ENCODE data around the gene OAT.

The OAT gene

DNA sequence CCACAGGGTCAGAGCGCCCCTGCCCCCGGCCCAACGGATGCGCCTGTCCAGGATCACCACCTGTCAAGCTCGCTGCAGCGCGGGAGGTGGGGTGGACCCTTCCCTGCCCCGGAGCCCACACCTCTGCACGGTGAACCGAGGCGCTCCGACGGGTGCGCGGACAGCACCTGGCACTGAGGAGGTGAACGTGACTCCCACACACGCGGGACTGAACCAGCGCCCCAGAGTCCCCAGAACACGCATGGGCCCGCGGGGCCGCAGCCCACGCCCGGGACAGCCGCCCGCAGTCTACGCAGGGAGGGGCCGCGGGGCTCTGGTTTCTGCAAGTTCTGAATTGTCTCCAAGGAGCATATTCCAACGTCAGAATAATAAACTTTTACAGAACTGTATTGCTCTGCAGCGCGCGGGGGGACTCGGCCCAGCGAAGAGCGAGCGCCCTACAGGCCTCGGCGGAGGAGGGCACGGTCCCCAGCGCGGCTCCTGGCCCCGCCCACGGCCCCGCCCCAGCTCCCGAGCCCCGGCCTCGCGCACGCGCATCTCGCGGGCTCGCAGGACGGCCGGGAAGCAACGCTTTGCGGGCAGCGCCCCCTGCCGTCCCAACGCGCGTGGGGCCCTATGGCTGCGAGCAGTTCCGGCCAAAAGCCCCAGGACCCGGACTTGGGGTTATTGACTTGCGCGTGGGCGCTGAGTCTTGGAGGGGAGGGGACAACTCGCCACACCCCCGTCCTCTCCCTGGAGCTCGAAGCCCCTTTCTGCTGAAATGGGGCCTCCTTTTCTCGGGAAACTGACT is 29.7 kb downstream of the OAT start:
- no CpG with 5 or more reads among the region's 74 CpGs for WGBS, 2 donors (ENCODE audit: extremely low coverage in 2 of 2, insufficient read length in 2 of 2, insufficient replicate concordance in 1 of 2)

DNA sequence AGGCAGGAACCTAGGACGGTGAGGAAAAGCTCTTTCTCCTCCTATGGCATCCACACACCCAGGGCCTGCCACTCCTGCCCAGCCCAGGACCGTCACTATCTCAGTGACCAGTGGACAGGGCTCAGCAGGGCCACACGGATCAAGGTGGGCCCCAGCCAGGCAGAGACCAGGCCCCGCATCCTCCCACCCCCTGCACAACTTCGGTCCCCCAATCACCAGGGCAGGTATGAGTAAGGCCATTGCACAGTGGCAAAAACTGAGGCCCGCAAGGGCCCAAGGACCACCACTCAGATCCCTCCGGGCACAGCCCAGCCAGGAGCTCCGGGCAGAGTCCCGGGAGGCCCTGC is 30.3 kb downstream of the OAT start:
- Histone ChIP-seq H2BK15ac (ENCODE audit: low read length) (peak overlapping the region; percentile 50), H3K9me3 (replicated peaks in 1 of 2; ENCODE audit: control insufficient read depth in 2 of 2, insufficient read depth in 1 of 2, low read depth in 1 of 2, low read length in 2 of 2) (no peaks in the 10 kb centered on the region), H3K4me1 (ENCODE audit: control insufficient read depth in 2 of 2, insufficient read depth in 1 of 2, low read depth in 1 of 2, low read length in 2 of 2) (peaks cover 2 to 14% of the 10 kb centered on the region in 2 donors), H3K23ac (ENCODE audit: low read depth, low read length, poor library complexity) (peak overlapping the region; percentile 18), H4K91ac (ENCODE audit: low read depth, low read length, poor library complexity) (no peak overlapping the region), H3K14ac (ENCODE audit: low read length) (no peak overlapping the region), H4K8ac (ENCODE audit: low read depth, low read length) (no peak overlapping the region), H3K18ac (ENCODE audit: low read length) (peak overlapping the region; percentile 90), H2AFZ (ENCODE audit: low read length) (peak overlapping the region; percentile 92), H3K36me3 (replicated peaks in 1 of 2; ENCODE audit: control insufficient read depth in 2 of 2, insufficient read depth in 2 of 2, low read length in 2 of 2) (no peaks in the 10 kb centered on the region), H2BK12ac (ENCODE audit: low read length) (no peak overlapping the region), H3K4ac (ENCODE audit: low read length) (no peak overlapping the region), H2AK5ac (ENCODE audit: low read depth, low read length) (peak overlapping the region; percentile 67), H2BK120ac (ENCODE audit: low read depth, low read length) (no peak overlapping the region), H3K4me2 (ENCODE audit: insufficient read depth, low read length, poor library complexity, severe bottlenecking) (peak overlapping the region; percentile 80), H3K27me3 (ENCODE audit: control insufficient read depth in 3 of 3, insufficient read depth in 3 of 3, low read depth in 1 of 3, low read length in 3 of 3) (peaks cover 0 to 38% (median 9%) of the 10 kb centered on the region in 3 experiments), H3K4me3 (ENCODE audit: low read length in 2 of 2) (no peak overlapping the region), H3K27ac (replicated peaks; ENCODE audit: low read length) (no peak overlapping the region), H2BK5ac (ENCODE audit: low read length) (no peak overlapping the region), H3K79me1 (ENCODE audit: low read depth, low read length) (no peaks in the 10 kb centered on the region), H3K9ac (ENCODE audit: low read depth, low read length, poor library complexity) (peak overlapping the region; percentile 75)
- no CpG with 5 or more reads among the region's 9 CpGs for whole genome bisulfite sequencing, 2 donors (ENCODE audit: extremely low coverage in 2 of 2, insufficient read length in 2 of 2, insufficient replicate concordance in 1 of 2)
- DNase-seq (ENCODE audit: low spot score), result no peak

More for the DNA sequence above, 29.7 kb downstream of the OAT start:
- peak overlapping the region; percentile 90 for H3K18ac ChIP-seq (ENCODE audit: low read length)
- H3K9ac ChIP-seq (ENCODE audit: low read depth, low read length, poor library complexity), result peak overlapping the region; percentile 75
- H4K8ac ChIP-seq (ENCODE audit: low read depth, low read length), result no peak overlapping the region
- no peaks in the 10 kb centered on the region for H3K9me3 ChIP-seq (replicated peaks in 1 of 2; ENCODE audit: control insufficient read depth in 2 of 2, insufficient read depth in 1 of 2, low read depth in 1 of 2, low read length in 2 of 2)
- H3K27ac ChIP-seq (replicated peaks; ENCODE audit: low read length), result no peak overlapping the region
- no peak overlapping the region for H2BK120ac ChIP-seq (ENCODE audit: low read depth, low read length)
- no peak overlapping the region for H2BK12ac ChIP-seq (ENCODE audit: low read length)
- H3K4me1 ChIP-seq (ENCODE audit: control insufficient read depth in 2 of 2, insufficient read depth in 1 of 2, low read depth in 1 of 2, low read length in 2 of 2), result peaks cover 2 to 14% of the 10 kb centered on the region in 2 donors
- peak overlapping the region; percentile 18 for H3K23ac ChIP-seq (ENCODE audit: low read depth, low read length, poor library complexity)
- no peak overlapping the region for H4K91ac ChIP-seq (ENCODE audit: low read depth, low read length, poor library complexity)
- no peaks in the 10 kb centered on the region for H3K79me1 ChIP-seq (ENCODE audit: low read depth, low read length)
- peak overlapping the region; percentile 80 for H3K4me2 ChIP-seq (ENCODE audit: insufficient read depth, low read length, poor library complexity, severe bottlenecking)
- H3K4me3 ChIP-seq (ENCODE audit: low read length in 2 of 2), result peak overlapping the region; percentile 34 to 73
- H2AFZ ChIP-seq (ENCODE audit: low read length), result peak overlapping the region; percentile 92
- peak overlapping the region; percentile 43 for H3K14ac ChIP-seq (ENCODE audit: low read length)
- H2AK5ac ChIP-seq (ENCODE audit: low read depth, low read length), result peak overlapping the region; percentile 67
- no peak overlapping the region for H3K4ac ChIP-seq (ENCODE audit: low read length)
- H2BK5ac ChIP-seq (ENCODE audit: low read length), result no peak overlapping the region
- H3K27me3 ChIP-seq (ENCODE audit: control insufficient read depth in 3 of 3, insufficient read depth in 3 of 3, low read depth in 1 of 3, low read length in 3 of 3), result peaks cover 0 to 34% (median 9%) of the 10 kb centered on the region in 3 experiments
- DNase-seq (ENCODE audit: low spot score), result peak; percentile 89
- H2BK15ac ChIP-seq (ENCODE audit: low read length), result peak overlapping the region; percentile 50
- H3K36me3 ChIP-seq (replicated peaks in 1 of 2; ENCODE audit: control insufficient read depth in 2 of 2, insufficient read depth in 2 of 2, low read length in 2 of 2), result no peaks in the 10 kb centered on the region

DNA sequence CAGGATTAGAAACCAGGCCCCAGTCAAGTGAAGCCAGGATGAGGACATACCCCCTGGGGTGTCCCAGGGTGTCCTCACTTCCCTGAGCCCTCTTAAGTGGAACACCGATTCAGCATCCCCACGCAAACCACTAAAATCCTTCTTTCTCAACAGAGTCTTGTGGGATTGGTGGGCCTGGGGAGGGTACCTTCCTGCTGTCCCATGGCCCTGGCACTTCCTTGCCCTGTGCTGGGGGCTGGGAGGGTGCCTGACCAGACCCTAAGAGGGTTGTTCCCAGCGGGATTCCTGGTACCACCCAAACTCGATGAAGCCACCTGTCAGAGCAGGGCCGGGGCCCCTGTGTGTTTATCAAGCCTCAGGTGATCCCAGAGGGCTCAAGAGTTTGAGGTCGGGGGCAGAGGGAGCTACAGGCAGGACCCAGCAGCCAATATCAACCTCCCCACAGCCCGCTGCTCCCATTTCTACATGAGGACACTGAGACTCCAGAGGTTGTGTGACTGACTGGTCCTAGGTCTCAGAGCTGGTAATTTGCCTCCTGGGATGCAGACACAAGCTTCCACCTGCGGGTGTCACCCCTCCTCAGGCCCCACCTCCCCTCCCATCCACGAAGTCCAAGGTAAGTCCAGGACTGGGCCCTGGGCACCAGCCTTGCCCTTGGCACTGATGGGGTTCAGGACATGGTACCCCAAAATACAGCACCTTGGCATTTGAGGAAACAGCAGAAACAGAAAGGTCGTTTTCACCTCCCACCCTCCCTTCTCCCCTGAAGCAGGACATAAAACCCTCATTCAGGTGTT is 31.4 kb downstream of the OAT start:
- Histone ChIP-seq H3K4me1 (ENCODE audit: control insufficient read depth in 2 of 2, insufficient read depth in 1 of 2, low read depth in 1 of 2, low read length in 2 of 2) (peaks cover 2 to 14% of the 10 kb centered on the region in 2 donors), H2AFZ (ENCODE audit: low read length) (no peak overlapping the region), H2BK120ac (ENCODE audit: low read depth, low read length) (no peak overlapping the region), H3K23ac (ENCODE audit: low read depth, low read length, poor library complexity) (no peak overlapping the region), H3K79me1 (ENCODE audit: low read depth, low read length) (no peaks in the 10 kb centered on the region), H3K14ac (ENCODE audit: low read length) (no peak overlapping the region), H3K4me2 (ENCODE audit: insufficient read depth, low read length, poor library complexity, severe bottlenecking) (no peak overlapping the region), H2BK15ac (ENCODE audit: low read length) (peak overlapping the region; percentile 8), H3K36me3 (replicated peaks in 1 of 2; ENCODE audit: control insufficient read depth in 2 of 2, insufficient read depth in 2 of 2, low read length in 2 of 2) (no peaks in the 10 kb centered on the region), H2BK5ac (ENCODE audit: low read length) (no peak overlapping the region), H3K9me3 (replicated peaks in 1 of 2; ENCODE audit: control insufficient read depth in 2 of 2, insufficient read depth in 1 of 2, low read depth in 1 of 2, low read length in 2 of 2) (no peaks in the 10 kb centered on the region), H3K27ac (replicated peaks; ENCODE audit: low read length) (no peak overlapping the region), H3K4ac (ENCODE audit: low read length) (no peak overlapping the region), H2BK12ac (ENCODE audit: low read length) (no peak overlapping the region), H3K27me3 (ENCODE audit: control insufficient read depth in 3 of 3, insufficient read depth in 3 of 3, low read depth in 1 of 3, low read length in 3 of 3) (peaks cover 0 to 38% (median 9%) of the 10 kb centered on the region in 3 experiments), H3K4me3 (ENCODE audit: low read length in 2 of 2) (no peak overlapping the region), H3K18ac (ENCODE audit: low read length) (peak overlapping the region; percentile 39), H4K8ac (ENCODE audit: low read depth, low read length) (no peak overlapping the region), H2AK5ac (ENCODE audit: low read depth, low read length) (no peak overlapping the region), H3K9ac (ENCODE audit: low read depth, low read length, poor library complexity) (no peak overlapping the region), H4K91ac (ENCODE audit: low read depth, low read length, poor library complexity) (no peak overlapping the region)
- no peak for DNase-seq (ENCODE audit: low spot score)
- WGBS, 2 donors (ENCODE audit: extremely low coverage in 2 of 2, insufficient read length in 2 of 2, insufficient replicate concordance in 1 of 2), result no CpG with 5 or more reads among the region's 10 CpGs
